Right lobe of liver (tissue), 4 donors: ENCODE measurements around the gene PEA15.
A peak's percentile ranks its signal among the peaks of the same experiment; 100 is the strongest.

Source experiments
- POLR2A ChIP-seq: fragments of 450-650 bp; IDR thresholded peaks from one replicate; pipeline ENCODE4 v1.6.1; 2017; ENCODE audit warnings: antibody characterized with exemption, mild to moderate bottlenecking
- TF ChIP-seq, protein P1 (sequence below), 4 donors: fragments of 200-600 bp in 3 of 4; fragments of 450-650 bp in 1 of 4; IDR thresholded peaks; one replicate each; pipeline versions ENCODE4 v1.5.1 to v1.8.0; 2016 to 2022; ENCODE audit warnings: antibody characterized with exemption in 4 of 4, mild to moderate bottlenecking in 2 of 4
- donor health status: DM: no; HTN: no; CAD: no.
- donor health status: DM: no; HTN: no; CAD: no.
- donor health status: DM: no; HTN: yes; CAD: no.

GRCh38 chr1:160205242-160206035, at the start of gene PEA15:
- TF ChIP-seq, protein P1, sequence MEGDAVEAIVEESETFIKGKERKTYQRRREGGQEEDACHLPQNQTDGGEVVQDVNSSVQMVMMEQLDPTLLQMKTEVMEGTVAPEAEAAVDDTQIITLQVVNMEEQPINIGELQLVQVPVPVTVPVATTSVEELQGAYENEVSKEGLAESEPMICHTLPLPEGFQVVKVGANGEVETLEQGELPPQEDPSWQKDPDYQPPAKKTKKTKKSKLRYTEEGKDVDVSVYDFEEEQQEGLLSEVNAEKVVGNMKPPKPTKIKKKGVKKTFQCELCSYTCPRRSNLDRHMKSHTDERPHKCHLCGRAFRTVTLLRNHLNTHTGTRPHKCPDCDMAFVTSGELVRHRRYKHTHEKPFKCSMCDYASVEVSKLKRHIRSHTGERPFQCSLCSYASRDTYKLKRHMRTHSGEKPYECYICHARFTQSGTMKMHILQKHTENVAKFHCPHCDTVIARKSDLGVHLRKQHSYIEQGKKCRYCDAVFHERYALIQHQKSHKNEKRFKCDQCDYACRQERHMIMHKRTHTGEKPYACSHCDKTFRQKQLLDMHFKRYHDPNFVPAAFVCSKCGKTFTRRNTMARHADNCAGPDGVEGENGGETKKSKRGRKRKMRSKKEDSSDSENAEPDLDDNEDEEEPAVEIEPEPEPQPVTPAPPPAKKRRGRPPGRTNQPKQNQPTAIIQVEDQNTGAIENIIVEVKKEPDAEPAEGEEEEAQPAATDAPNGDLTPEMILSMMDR (IDR thresholded peaks at IDR 0.05) = no peak
- peak; percentile 72 for TF ChIP-seq POLR2A
